ENCODE measurements around the gene MLXIP. TPM values are rescaled to one million over a fixed set of nuclear protein-coding genes. Genes with fewer than 3 reads are reported as not detected.

The MLXIP gene
- total and polyA plus RNA-seq, 2 of the 13 experiments (the other 11 are each of a cell fraction or from before 2014, with no cell fraction given), result 5.3 to 6.7 TPM

DNA sequence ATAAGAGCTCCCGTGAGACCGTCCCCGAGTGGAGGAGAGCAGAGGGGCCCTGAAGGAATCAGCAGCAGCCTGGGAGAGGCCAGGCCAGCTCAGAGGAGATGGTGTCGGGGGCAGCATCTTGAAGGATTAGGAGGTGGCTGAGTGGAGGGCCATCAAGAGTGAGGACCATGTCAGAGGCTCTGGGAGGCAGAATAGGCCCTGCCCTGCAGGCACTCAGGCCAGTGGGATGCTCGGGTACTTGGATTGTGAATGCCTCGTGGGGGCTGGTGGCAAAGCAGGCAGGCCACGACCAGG, 47.7 kb downstream of the MLXIP start:
- H3K4me2 ChIP-seq (ENCODE audit: low read depth, low read length), result peak overlapping the region; percentile 13; the same call in 1 of the 2 replicates
- peaks cover 3% of the 10 kb centered on the region for H3K79me2 ChIP-seq (ENCODE audit: insufficient read depth, low read length)
- no peak overlapping the region for H3K9ac ChIP-seq (ENCODE audit: insufficient read depth, low read depth, low read length)
- H4K20me1 ChIP-seq (ENCODE audit: insufficient read depth, low read length), result 0 out of 2 replicates have a peak, but pooled peaks cover 3% of the 10 kb centered on the region
- H3K27ac ChIP-seq (ENCODE audit: extremely low read length, insufficient read depth, low read length), result peak overlapping the region; percentile 50
- DNase-seq (ENCODE audit: low spot score) (no peak), FAIRE-seq (no peak), ATAC-seq (peak; percentile 4; the same call in 1 of the 3 replicates)
- TF ChIP-seq ZNF788 (CRISPR knock-in tag; IDR thresholded peaks at IDR 0.05; ENCODE audit: borderline replicate concordance), result no peak
- TF ChIP-seq MAX (IDR thresholded peaks at IDR 0.05), result 0 out of 2 replicates have a peak, but pooled peaks have one; percentile 3
- BruUV-seq (replicated peaks), result no TSS peak
- H3K4me1 ChIP-seq (ENCODE audit: insufficient read depth, low read length), result peaks cover 38% of the 10 kb centered on the region
- POLR2A ChIA-PET, result no interaction called here
- H3K36me3 ChIP-seq (replicated peaks in 1 of 2; ENCODE audit: control insufficient read depth in 1 of 2, insufficient read depth in 2 of 2, low read length in 2 of 2), result peaks cover 17 to 38% of the 10 kb centered on the region in 2 experiments; a peak in 4 of 5 replicates
- CTCF ChIA-PET (ENCODE audit: low intra/inter-chr PET ratio, low total read pairs), result interaction anchor here (2.1 kb wide), 1 partner anchor 72 kb away, joined by 9 read pairs; no protein-coding TSS in a partner anchor
- H3K27me3 ChIP-seq (ENCODE audit: control insufficient read depth in 1 of 2, insufficient read depth in 2 of 2, low read length in 2 of 2), result no peaks in the 10 kb centered on the region
- in situ Hi-C loops (cut with HindIII; ENCODE audit: extremely low pct_ligation_motif_present, low pct_unique_long_range_greater_than_20kb) (no loop called here), intact Hi-C loops (cut with micrococcal nuclease; ENCODE audit: unreplicated experiment) (loop anchor here (10.0 kb wide), 1 partner anchor 171 kb away; no protein-coding TSS in a partner anchor)
- no peak overlapping the region for H3K4me3 ChIP-seq (replicated peaks in 1 of 3; ENCODE audit: insufficient read depth in 1 of 3, low read depth in 2 of 3, low read length in 3 of 3)
- no peaks in the 10 kb centered on the region for H3K9me3 ChIP-seq (ENCODE audit: low read length)
- no peak overlapping the region for H2AFZ ChIP-seq (ENCODE audit: low read length)
- WGBS (ENCODE audit: low lambda C conversion rate), result 68% methylated on average over 7 of the region's 7 CpGs

DNA sequence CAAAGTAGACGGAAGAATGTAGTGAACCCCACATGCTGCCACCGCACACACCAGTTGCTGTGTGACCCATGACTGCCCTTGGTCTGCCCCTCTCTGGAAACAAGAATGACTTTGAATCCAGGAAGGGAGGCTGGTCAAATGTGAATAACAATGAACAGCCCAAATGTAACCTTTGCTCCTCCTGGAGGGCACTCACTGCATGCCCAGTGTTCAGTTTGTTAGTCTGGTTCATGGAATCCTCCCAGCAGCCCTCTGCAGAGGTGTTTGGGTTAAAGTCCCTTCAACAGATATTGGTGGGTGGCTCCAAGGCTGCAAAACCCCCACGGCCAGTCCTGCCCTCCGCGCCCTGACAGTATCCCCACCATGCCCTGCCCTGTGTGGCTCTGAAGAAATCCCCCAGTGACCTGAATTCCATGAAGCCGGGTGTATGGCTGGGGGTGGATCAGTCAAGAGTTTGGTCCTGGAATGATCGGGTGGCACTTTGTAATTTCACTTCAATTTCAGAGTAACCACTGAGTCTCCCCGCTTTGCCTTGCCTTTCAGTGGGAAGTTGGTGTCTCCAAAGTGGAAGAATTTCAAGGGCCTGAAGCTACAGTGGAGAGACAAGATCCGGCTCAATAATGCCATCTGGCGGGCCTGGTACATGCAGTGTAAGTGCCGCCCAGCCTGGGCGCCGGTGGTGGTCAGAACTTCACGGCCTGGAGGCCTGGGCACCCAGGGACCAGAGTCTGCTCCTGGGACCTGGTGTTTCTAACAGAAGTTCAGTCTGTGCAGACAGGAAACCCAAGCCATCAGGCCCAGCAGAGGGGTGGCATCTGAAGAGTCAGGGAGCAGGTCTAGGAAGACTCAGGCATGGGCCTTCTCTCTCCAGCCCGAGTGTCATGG, 48.4 kb downstream of the MLXIP start:
- peak; percentile 73 for DNase-seq (ENCODE audit: low spot score)
- CTCF ChIA-PET (ENCODE audit: low intra/inter-chr PET ratio, low total read pairs), result interaction anchor here (2.1 kb wide), 1 partner anchor 72 kb away, joined by 9 read pairs; no protein-coding TSS in a partner anchor
- Histone ChIP-seq H3K27ac (ENCODE audit: extremely low read length, insufficient read depth, low read length) (peak overlapping the region; percentile 50), H3K36me3 (replicated peaks in 1 of 2; ENCODE audit: control insufficient read depth in 1 of 2, insufficient read depth in 2 of 2, low read length in 2 of 2) (peaks cover 19 to 41% of the 10 kb centered on the region in 2 experiments; a peak in 4 of 5 replicates), H3K4me3 (replicated peaks in 1 of 3; ENCODE audit: insufficient read depth in 1 of 3, low read depth in 2 of 3, low read length in 3 of 3) (no peak overlapping the region), H3K4me1 (ENCODE audit: insufficient read depth, low read length) (peaks cover 38% of the 10 kb centered on the region), H3K9ac (ENCODE audit: insufficient read depth, low read depth, low read length) (no peak overlapping the region), H3K4me2 (ENCODE audit: low read depth, low read length) (peak overlapping the region; percentile 13; the same call in 1 of the 2 replicates), H3K27me3 (ENCODE audit: control insufficient read depth in 1 of 2, insufficient read depth in 2 of 2, low read length in 2 of 2) (no peaks in the 10 kb centered on the region), H3K9me3 (ENCODE audit: low read length) (no peaks in the 10 kb centered on the region), H2AFZ (ENCODE audit: low read length) (no peak overlapping the region), H4K20me1 (ENCODE audit: insufficient read depth, low read length) (0 out of 2 replicates have a peak, but pooled peaks cover 3% of the 10 kb centered on the region), H3K79me2 (ENCODE audit: insufficient read depth, low read length) (peaks cover 3% of the 10 kb centered on the region)
- POLR2A ChIA-PET, result no interaction called here
- peak; percentile 90 for FAIRE-seq
- in situ Hi-C loops (cut with HindIII; ENCODE audit: extremely low pct_ligation_motif_present, low pct_unique_long_range_greater_than_20kb) (no loop called here), intact Hi-C loops (cut with micrococcal nuclease; ENCODE audit: unreplicated experiment) (loop anchor here (10.0 kb wide), 1 partner anchor 172 kb away; no protein-coding TSS in a partner anchor)
- peak; percentile 80 for ATAC-seq
- BruUV-seq (replicated peaks), result no TSS peak
- WGBS (ENCODE audit: low lambda C conversion rate), result 75% methylated on average over 9 of the region's 15 CpGs
- TF ChIP-seq HOXD1 (CRISPR knock-in tag; IDR thresholded peaks at IDR 0.05), result no peak
- TF ChIP-seq STAG1 (CRISPR knock-in tag; IDR thresholded peaks at IDR 0.05), result peak; percentile 34
- TF ChIP-seq TBX2 (CRISPR knock-in tag; IDR thresholded peaks at IDR 0.05; ENCODE audit: borderline replicate concordance), result peak; percentile 12; the same call in 1 of the 2 replicates
- TF ChIP-seq, protein P1, sequence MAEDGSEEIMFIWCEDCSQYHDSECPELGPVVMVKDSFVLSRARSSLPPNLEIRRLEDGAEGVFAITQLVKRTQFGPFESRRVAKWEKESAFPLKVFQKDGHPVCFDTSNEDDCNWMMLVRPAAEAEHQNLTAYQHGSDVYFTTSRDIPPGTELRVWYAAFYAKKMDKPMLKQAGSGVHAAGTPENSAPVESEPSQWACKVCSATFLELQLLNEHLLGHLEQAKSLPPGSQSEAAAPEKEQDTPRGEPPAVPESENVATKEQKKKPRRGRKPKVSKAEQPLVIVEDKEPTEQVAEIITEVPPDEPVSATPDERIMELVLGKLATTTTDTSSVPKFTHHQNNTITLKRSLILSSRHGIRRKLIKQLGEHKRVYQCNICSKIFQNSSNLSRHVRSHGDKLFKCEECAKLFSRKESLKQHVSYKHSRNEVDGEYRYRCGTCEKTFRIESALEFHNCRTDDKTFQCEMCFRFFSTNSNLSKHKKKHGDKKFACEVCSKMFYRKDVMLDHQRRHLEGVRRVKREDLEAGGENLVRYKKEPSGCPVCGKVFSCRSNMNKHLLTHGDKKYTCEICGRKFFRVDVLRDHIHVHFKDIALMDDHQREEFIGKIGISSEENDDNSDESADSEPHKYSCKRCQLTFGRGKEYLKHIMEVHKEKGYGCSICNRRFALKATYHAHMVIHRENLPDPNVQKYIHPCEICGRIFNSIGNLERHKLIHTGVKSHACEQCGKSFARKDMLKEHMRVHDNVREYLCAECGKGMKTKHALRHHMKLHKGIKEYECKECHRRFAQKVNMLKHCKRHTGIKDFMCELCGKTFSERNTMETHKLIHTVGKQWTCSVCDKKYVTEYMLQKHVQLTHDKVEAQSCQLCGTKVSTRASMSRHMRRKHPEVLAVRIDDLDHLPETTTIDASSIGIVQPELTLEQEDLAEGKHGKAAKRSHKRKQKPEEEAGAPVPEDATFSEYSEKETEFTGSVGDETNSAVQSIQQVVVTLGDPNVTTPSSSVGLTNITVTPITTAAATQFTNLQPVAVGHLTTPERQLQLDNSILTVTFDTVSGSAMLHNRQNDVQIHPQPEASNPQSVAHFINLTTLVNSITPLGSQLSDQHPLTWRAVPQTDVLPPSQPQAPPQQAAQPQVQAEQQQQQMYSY (CRISPR knock-in tag; IDR thresholded peaks at IDR 0.05), result no peak
- no peak for TF ChIP-seq ZNF576 (CRISPR knock-in tag; IDR thresholded peaks at IDR 0.05)
- TF ChIP-seq SOX5 (CRISPR knock-in tag; IDR thresholded peaks at IDR 0.05; ENCODE audit: borderline replicate concordance), result peak; percentile 60; the same call in 1 of the 2 replicates
- no peak for TF ChIP-seq ZNF605 (CRISPR knock-in tag; IDR thresholded peaks at IDR 0.05)
